Measurements from ENCODE around the gene LENG8. TPM values are rescaled to one million over a fixed set of nuclear protein-coding genes. Genes with fewer than 3 reads are reported as not detected.

LENG8 gene
- total and polyA plus RNA-seq, 2 of the 13 experiments (the other 11 are each of a cell fraction or from before 2014, with no cell fraction given) = 14.3 to 41.9 TPM

DNA sequence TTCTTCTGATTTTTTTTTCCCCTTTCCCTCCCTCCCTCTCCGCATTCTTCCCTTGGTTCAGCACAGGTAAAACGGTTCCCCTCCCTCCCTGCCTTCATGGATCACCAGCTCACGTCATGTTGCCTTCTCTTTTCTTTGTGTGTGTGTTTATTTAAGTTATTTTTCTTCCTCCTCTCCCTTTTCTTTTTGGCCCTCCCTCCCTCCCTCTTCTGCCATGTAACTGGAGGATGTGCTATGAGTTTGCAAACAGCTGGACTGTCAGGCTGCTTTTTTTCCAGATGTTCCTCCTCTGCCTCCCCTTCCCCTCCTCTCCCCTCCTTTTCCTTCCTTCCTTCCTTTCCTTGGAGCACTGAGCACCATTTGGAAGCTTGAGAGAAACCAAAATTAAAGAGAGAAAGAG lies 12.6 kb downstream of the LENG8 start:
- 80% methylated on average over 3 of the region's 3 CpGs for WGBS (ENCODE audit: low lambda C conversion rate)
- Histone ChIP-seq H3K36me3 (replicated peaks in 1 of 2; ENCODE audit: control insufficient read depth in 1 of 2, insufficient read depth in 2 of 2, low read length in 2 of 2) (peaks cover 22 to 41% of the 10 kb centered on the region in 2 experiments), H3K9ac (ENCODE audit: insufficient read depth, low read depth, low read length) (no peak overlapping the region), H3K4me2 (ENCODE audit: low read depth, low read length) (peak overlapping the region; percentile 94; the same call in 1 of the 2 replicates), H3K9me3 (ENCODE audit: low read length) (no peaks in the 10 kb centered on the region), H2AFZ (ENCODE audit: low read length) (no peak overlapping the region), H3K4me3 (replicated peaks in 1 of 3; ENCODE audit: insufficient read depth in 1 of 3, low read depth in 2 of 3, low read length in 3 of 3) (no peak overlapping the region), H3K79me2 (ENCODE audit: insufficient read depth, low read length) (peaks cover 12% of the 10 kb centered on the region), H3K4me1 (ENCODE audit: insufficient read depth, low read length) (peaks cover 21% of the 10 kb centered on the region), H4K20me1 (ENCODE audit: insufficient read depth, low read length) (peaks cover 10% of the 10 kb centered on the region; the same call in 1 of the 2 replicates), H3K27ac (ENCODE audit: extremely low read length, insufficient read depth, low read length) (peak overlapping the region; percentile 96), H3K27me3 (ENCODE audit: control insufficient read depth in 1 of 2, insufficient read depth in 2 of 2, low read length in 2 of 2) (no peaks in the 10 kb centered on the region)
- intact Hi-C loops (cut with micrococcal nuclease; ENCODE audit: unreplicated experiment) (loop anchor here (2.0 kb wide), 1 partner anchor 13 kb away; the partner anchor contains the start of gene LENG8), in situ Hi-C loops (cut with HindIII; ENCODE audit: extremely low pct_ligation_motif_present, low pct_unique_long_range_greater_than_20kb) (no loop called here)
- no peak for DNase-seq (ENCODE audit: low spot score)
- CTCF ChIA-PET (ENCODE audit: low intra/inter-chr PET ratio, low total read pairs) = no interaction called here
- POLR2A ChIA-PET = interaction anchor here (1.0 to 3.5 kb wide), 4 partner anchors 8 to 41 kb away, joined by 3 to 67 read pairs (median 29); partner anchors contain the start of genes CDC42EP5 and LENG8
- TF ChIP-seq ZNF777 (CRISPR knock-in tag; IDR thresholded peaks at IDR 0.05) (no peak), NR2F2 (IDR thresholded peaks at IDR 0.05; ENCODE audit: borderline replicate concordance, low read depth) (no peak), KLF15 (CRISPR knock-in tag; IDR thresholded peaks at IDR 0.05; ENCODE audit: borderline replicate concordance) (no peak), PCBP2 (optimal IDR thresholded peaks at IDR 0.05; ENCODE audit: low read depth, low read length, poor library complexity, severe bottlenecking) (peak; percentile 42), KDM5B (CRISPR knock-in tag; IDR thresholded peaks at IDR 0.05; ENCODE audit: borderline replicate concordance) (no peak)
- BruUV-seq (replicated peaks) = no TSS peak
- no peak for FAIRE-seq
- no peak for ATAC-seq

DNA sequence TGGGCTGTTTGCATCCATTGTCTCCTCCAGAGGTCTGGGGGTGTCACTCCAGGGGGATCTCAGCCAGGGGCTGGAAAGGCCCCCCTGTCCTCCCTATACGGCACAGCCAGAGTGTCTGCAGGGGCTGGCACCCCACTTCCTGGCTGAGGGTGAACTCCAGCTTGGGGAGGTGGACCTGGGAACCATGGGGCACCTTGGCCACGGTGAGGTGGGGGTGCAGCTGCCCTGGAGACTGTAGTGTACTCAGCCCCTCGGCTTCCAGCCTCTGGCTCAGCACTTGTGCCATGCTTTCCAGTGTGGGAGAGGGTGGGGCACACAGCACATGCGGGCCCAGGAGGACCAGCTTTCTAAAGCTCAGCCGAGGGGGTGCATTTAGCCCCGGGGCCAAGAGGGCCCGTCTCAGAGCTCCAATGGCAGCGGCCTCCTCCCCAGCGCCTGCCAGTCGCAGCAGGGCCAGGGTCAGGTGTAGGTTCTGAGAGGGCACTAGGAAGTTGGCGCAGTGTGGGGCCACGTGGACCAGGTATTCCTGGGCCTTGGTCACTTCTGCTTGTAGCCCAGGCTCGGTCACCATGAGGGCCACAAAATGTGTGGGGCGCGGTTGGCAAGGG lies 13.2 kb downstream of the LENG8 start:
- no peak for ATAC-seq
- peaks cover 19 to 36% of the 10 kb centered on the region in 2 experiments for H3K36me3 ChIP-seq (replicated peaks in 1 of 2; ENCODE audit: control insufficient read depth in 1 of 2, insufficient read depth in 2 of 2, low read length in 2 of 2)
- H3K27me3 ChIP-seq (ENCODE audit: control insufficient read depth in 1 of 2, insufficient read depth in 2 of 2, low read length in 2 of 2) = no peaks in the 10 kb centered on the region
- BruUV-seq (replicated peaks) = TSS peak; percentile 81
- peak overlapping the region; percentile 96 for H3K27ac ChIP-seq (ENCODE audit: extremely low read length, insufficient read depth, low read length)
- ChIA-PET CTCF (ENCODE audit: low intra/inter-chr PET ratio, low total read pairs) (no interaction called here), POLR2A (interaction anchor here (0.6 to 3.5 kb wide), 6 partner anchors 8 to 42 kb away, joined by 3 to 67 read pairs (median 19); partner anchors contain the start of gene LENG8)
- intact Hi-C loops (cut with micrococcal nuclease; ENCODE audit: unreplicated experiment) = loop anchor here (2.0 kb wide), 1 partner anchor 13 kb away; the partner anchor contains the start of gene LENG8
- in situ Hi-C loops (cut with HindIII; ENCODE audit: extremely low pct_ligation_motif_present, low pct_unique_long_range_greater_than_20kb) = no loop called here
- WGBS (ENCODE audit: low lambda C conversion rate) = 100% methylated on average over 1 of the region's 15 CpGs
- peaks cover 21% of the 10 kb centered on the region for H3K4me1 ChIP-seq (ENCODE audit: insufficient read depth, low read length)
- peak overlapping the region; percentile 94 for H3K4me2 ChIP-seq (ENCODE audit: low read depth, low read length)
- H3K9me3 ChIP-seq (ENCODE audit: low read length) = no peaks in the 10 kb centered on the region
- no peak for DNase-seq (ENCODE audit: low spot score)
- H3K4me3 ChIP-seq (replicated peaks in 1 of 3; ENCODE audit: insufficient read depth in 1 of 3, low read depth in 2 of 3, low read length in 3 of 3) = peak overlapping the region; percentile 61 to 80 (median 77)
- H3K9ac ChIP-seq (ENCODE audit: insufficient read depth, low read depth, low read length) = peak overlapping the region; percentile 91
- H2AFZ ChIP-seq (ENCODE audit: low read length) = no peak overlapping the region
- peaks cover 10% of the 10 kb centered on the region; the same call in 1 of the 2 replicates for H4K20me1 ChIP-seq (ENCODE audit: insufficient read depth, low read length)
- H3K79me2 ChIP-seq (ENCODE audit: insufficient read depth, low read length) = peaks cover 12% of the 10 kb centered on the region
- FAIRE-seq = no peak
- no peak for TF ChIP-seq RBFOX2 (IDR thresholded peaks at IDR 0.05; ENCODE audit: low read depth, low read length)
- TF ChIP-seq, protein P1, sequence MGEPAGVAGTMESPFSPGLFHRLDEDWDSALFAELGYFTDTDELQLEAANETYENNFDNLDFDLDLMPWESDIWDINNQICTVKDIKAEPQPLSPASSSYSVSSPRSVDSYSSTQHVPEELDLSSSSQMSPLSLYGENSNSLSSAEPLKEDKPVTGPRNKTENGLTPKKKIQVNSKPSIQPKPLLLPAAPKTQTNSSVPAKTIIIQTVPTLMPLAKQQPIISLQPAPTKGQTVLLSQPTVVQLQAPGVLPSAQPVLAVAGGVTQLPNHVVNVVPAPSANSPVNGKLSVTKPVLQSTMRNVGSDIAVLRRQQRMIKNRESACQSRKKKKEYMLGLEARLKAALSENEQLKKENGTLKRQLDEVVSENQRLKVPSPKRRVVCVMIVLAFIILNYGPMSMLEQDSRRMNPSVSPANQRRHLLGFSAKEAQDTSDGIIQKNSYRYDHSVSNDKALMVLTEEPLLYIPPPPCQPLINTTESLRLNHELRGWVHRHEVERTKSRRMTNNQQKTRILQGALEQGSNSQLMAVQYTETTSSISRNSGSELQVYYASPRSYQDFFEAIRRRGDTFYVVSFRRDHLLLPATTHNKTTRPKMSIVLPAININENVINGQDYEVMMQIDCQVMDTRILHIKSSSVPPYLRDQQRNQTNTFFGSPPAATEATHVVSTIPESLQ (CRISPR knock-in tag; conservative IDR thresholded peaks at IDR 0.05) = no peak
- no peak for TF ChIP-seq CEBPG (CRISPR knock-in tag; IDR thresholded peaks at IDR 0.05)
- TF ChIP-seq PCBP1 (IDR thresholded peaks at IDR 0.05; ENCODE audit: borderline replicate concordance, low read depth, low read length) = peak; percentile 79; the same call in 1 of the 2 replicates
- TF ChIP-seq HNRNPLL (IDR thresholded peaks at IDR 0.05; ENCODE audit: low read depth, low read length, poor library complexity, severe bottlenecking) = no peak
- 0 out of 2 replicates have a peak, but pooled peaks have one; percentile 5 for TF ChIP-seq ZZZ3 (CRISPR knock-in tag; IDR thresholded peaks at IDR 0.05; ENCODE audit: borderline replicate concordance)
- TF ChIP-seq, protein P2, sequence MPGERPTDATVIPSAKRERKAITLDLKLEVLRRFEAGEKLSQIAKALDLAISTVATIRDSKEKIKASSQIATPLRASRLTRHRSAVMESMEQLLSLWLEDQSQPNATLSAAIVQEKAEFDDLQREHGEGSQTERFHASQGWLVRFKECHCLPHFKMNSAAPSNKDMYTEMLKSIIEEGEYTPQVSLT (CRISPR knock-in tag; IDR thresholded peaks at IDR 0.05; ENCODE audit: borderline replicate concordance, low read depth) = 0 out of 2 replicates have a peak, but pooled peaks have one; percentile 62
- TF ChIP-seq ZBTB1 (CRISPR knock-in tag; IDR thresholded peaks at IDR 0.05; ENCODE audit: borderline replicate concordance) = no peak
- no peak for TF ChIP-seq HOXA9 (CRISPR knock-in tag; IDR thresholded peaks at IDR 0.05; ENCODE audit: borderline replicate concordance)
- no peak for TF ChIP-seq SCMH1 (CRISPR knock-in tag; IDR thresholded peaks at IDR 0.05; ENCODE audit: borderline replicate concordance)

Data from HepG2 (cell line).